HepG2 (cell line): Measurements from ENCODE around the gene APRT. TPM values are rescaled to one million over a fixed set of nuclear protein-coding genes. Genes with fewer than 3 reads are reported as not detected.

Source experiments
- AHR ChIP-seq: IDR thresholded peaks from 2 replicates; pipeline ENCODE4 v1.6.1; 2018; ENCODE audit warnings: missing genetic modification reagents, missing compliant biosample characterization
- ARNT ChIP-seq: fragments of 450-650 bp; IDR thresholded peaks from 2 replicates; pipeline ENCODE4 v1.6.1; 2017
- CSRNP1 ChIP-seq: sonication (generic); formaldehyde crosslinking; IDR thresholded peaks from 2 replicates; pipeline ENCODE4 v1.8.1; 2023; ENCODE audit warnings: mild to moderate bottlenecking, missing genetic modification reagents
- DDIT3 ChIP-seq: sonication (generic); formaldehyde crosslinking; IDR thresholded peaks from 2 replicates; pipeline ENCODE4 v1.4.0; 2020; ENCODE audit warnings: mild to moderate bottlenecking, missing genetic modification reagents
- DNMT1 ChIP-seq: sonication (generic); formaldehyde crosslinking; IDR thresholded peaks from 2 replicates; pipeline ENCODE4 v1.5.1; 2020; ENCODE audit warnings: mild to moderate bottlenecking, missing genetic modification reagents
- ELF4 ChIP-seq: sonication (generic); formaldehyde crosslinking; IDR thresholded peaks from 2 replicates; pipeline ENCODE4 v1.5.0; 2020; ENCODE audit warnings: missing genetic modification reagents, mild to moderate bottlenecking, moderate library complexity, borderline replicate concordance
- FOXA1 ChIP-seq, 2 experiments: fragments of 450-650 bp in 1 of 2; sonication (generic) in 1 of 2; formaldehyde crosslinking in 1 of 2; IDR thresholded peaks; 2 replicates each; pipeline versions ENCODE4 v1.4.0 to v1.6.1; 2016 to 2020; ENCODE audit warnings: missing genetic modification reagents in 1 of 2
- FOXK2 ChIP-seq: fragments of 450-650 bp; IDR thresholded peaks from 2 replicates; pipeline ENCODE4 v1.6.1; 2016
- HMGXB4 ChIP-seq, 2 experiments: sonication (generic) in 1 of 2; formaldehyde crosslinking in 1 of 2; IDR thresholded peaks; 2 replicates each; pipeline versions ENCODE4 v1.4.0 to v1.6.1; 2018 to 2020; ENCODE audit warnings: missing genetic modification reagents in 2 of 2, borderline replicate concordance in 1 of 2, low read depth in 1 of 2, mild to moderate bottlenecking in 1 of 2, missing biosample characterization in 1 of 2
- MTF1 ChIP-seq: sonication (generic); formaldehyde crosslinking; IDR thresholded peaks from 2 replicates; pipeline ENCODE4 v1.5.0; 2020; ENCODE audit warnings: missing genetic modification reagents
- NCOA2 ChIP-seq: sonication (generic); formaldehyde crosslinking; IDR thresholded peaks from 2 replicates; pipeline ENCODE4 v1.8.0; 2022; ENCODE audit warnings: inconsistent platforms
- NFE2 ChIP-seq: sonication (generic); formaldehyde crosslinking; IDR thresholded peaks from 2 replicates; pipeline ENCODE4 v1.4.0; 2020; ENCODE audit warnings: missing genetic modification reagents
- NR1H2 ChIP-seq: sonication (generic); formaldehyde crosslinking; IDR thresholded peaks from 2 replicates; pipeline ENCODE4 v1.8.1; 2022; ENCODE audit warnings: low read depth, missing genetic modification reagents, borderline replicate concordance
- PHB2 ChIP-seq: fragments of 450-650 bp; IDR thresholded peaks from 2 replicates; pipeline ENCODE4 v1.6.1; 2018; ENCODE audit not compliant: partially characterized antibody
- PHF21A ChIP-seq: sonication (generic); formaldehyde crosslinking; IDR thresholded peaks from 2 replicates; pipeline ENCODE4 v1.5.0; 2020; ENCODE audit warnings: mild to moderate bottlenecking, missing genetic modification reagents
- PPARG ChIP-seq: conservative IDR thresholded peaks from 2 replicates; pipeline ENCODE4 v1.6.1; 2016; ENCODE audit warnings: missing biosample characterization, missing genetic modification reagents
- RFX1 ChIP-seq: fragments of 450-650 bp; IDR thresholded peaks from 2 replicates; pipeline ENCODE4 v1.6.1; 2017
- SOX6 ChIP-seq, 2 experiments: fragments of 450-650 bp in 1 of 2; sonication (generic) in 1 of 2; formaldehyde crosslinking in 1 of 2; IDR thresholded peaks; 2 replicates each; pipeline versions ENCODE4 v1.4.0 to v1.6.1; 2017 to 2020; ENCODE audit warnings: antibody characterized with exemption in 1 of 2, mild to moderate bottlenecking in 1 of 2, missing genetic modification reagents in 1 of 2
- SRY ChIP-seq: sonication (generic); formaldehyde crosslinking; IDR thresholded peaks from 2 replicates; pipeline ENCODE4 v1.8.0; 2022; ENCODE audit warnings: mild to moderate bottlenecking, missing genetic modification reagents
- ZNF101 ChIP-seq: sonication (generic); formaldehyde crosslinking; IDR thresholded peaks from 2 replicates; pipeline ENCODE4 v1.4.0; 2020; ENCODE audit warnings: mild to moderate bottlenecking, low read depth, missing genetic modification reagents, borderline replicate concordance
- ZNF251 ChIP-seq: sonication (generic); formaldehyde crosslinking; IDR thresholded peaks from 2 replicates; pipeline ENCODE4 v1.9.0; 2021; ENCODE audit warnings: mild to moderate bottlenecking, missing genetic modification reagents
- ZNF282 ChIP-seq: fragments of 450-650 bp; IDR thresholded peaks from 2 replicates; pipeline ENCODE4 v1.6.1; 2018; ENCODE audit not compliant: partially characterized antibody
- ZNF333 ChIP-seq: sonication (generic); formaldehyde crosslinking; IDR thresholded peaks from 2 replicates; pipeline ENCODE4 v1.4.0; 2020; ENCODE audit warnings: mild to moderate bottlenecking, missing genetic modification reagents, borderline replicate concordance
- ZNF337 ChIP-seq: sonication (generic); formaldehyde crosslinking; IDR thresholded peaks from 2 replicates; pipeline ENCODE4 v1.5.1; 2020; ENCODE audit warnings: missing genetic modification reagents, low read depth, mild to moderate bottlenecking, borderline replicate concordance
- ZNF761 ChIP-seq: sonication (generic); formaldehyde crosslinking; conservative IDR thresholded peaks from 2 replicates; pipeline ENCODE4 v1.4.0; 2020; ENCODE audit warnings: mild to moderate bottlenecking, missing genetic modification reagents
- ZNF790 ChIP-seq: sonication (generic); formaldehyde crosslinking; IDR thresholded peaks from 2 replicates; pipeline ENCODE4 v1.8.0; 2022; ENCODE audit warnings: missing genetic modification reagents, mild to moderate bottlenecking, borderline replicate concordance
- ZSCAN25 ChIP-seq: sonication (generic); formaldehyde crosslinking; IDR thresholded peaks from 2 replicates; pipeline ENCODE4 v1.8.0; 2022; ENCODE audit warnings: mild to moderate bottlenecking, missing genetic modification reagents
- ZSCAN30 ChIP-seq: sonication (generic); formaldehyde crosslinking; IDR thresholded peaks from 2 replicates; pipeline ENCODE4 v1.5.0; 2020; ENCODE audit warnings: mild to moderate bottlenecking, missing genetic modification reagents
- ZSCAN31 ChIP-seq: sonication (generic); formaldehyde crosslinking; IDR thresholded peaks from 2 replicates; pipeline ENCODE4 v1.5.0; 2020; ENCODE audit warnings: low read depth, mild to moderate bottlenecking, missing genetic modification reagents
- polyA plus RNA-seq, 8 experiments: library from polyadenylated mRNA; depleted of rRNA in 3 of 8; stranded (reverse) in 7 of 8; unstranded in 1 of 8; fragments of >200 nt; fragmentation: Illumina TruSeq in 4 of 8; extraction: Trizol in 4 of 8; gene quantifications; 2 replicates each; pipeline versions ENCODE4 v1.2.1 to v1.2.3, GENCODE V29; 2011 to 2016; ENCODE audit warnings: low read depth in 4 of 8, missing spikeins in 1 of 8, mixed read lengths in 1 of 8; ENCODE audit not compliant: insufficient read depth in 1 of 8
- total RNA-seq, 5 experiments: library from RNA; depleted of rRNA; stranded (reverse); fragments of >200 nt; fragmentation: Illumina TruSeq; extraction: Trizol; gene quantifications; 2 replicates each; pipeline ENCODE4 v1.2.3, GENCODE V29; 2016; ENCODE audit warnings: low read depth in 1 of 5

Gene APRT
- total and polyA plus RNA-seq, 2 of the 13 experiments (the other 11 are each of a cell fraction or from before 2014, with no cell fraction given) = 155 to 242 TPM

GRCh38 chr16:88787579-88788314, 24.0 kb downstream of the APRT start (continued):
- TF ChIP-seq NFE2 (CRISPR knock-in tag) (no peak), PPARG (CRISPR knock-in tag) (peak; percentile 20; the same call in 1 of the 2 replicates), AHR (CRISPR knock-in tag) (no peak), ZSCAN31 (CRISPR knock-in tag) (no peak), SOX6 (IDR thresholded peaks at IDR 0.05) (no peak), SOX6 (CRISPR knock-in tag; IDR thresholded peaks at IDR 0.05) (no peak; the same call in 1 of the 2 replicates), PHB2 (no peak), MTF1 (no peak), FOXK2 (no peak), PHF21A (CRISPR knock-in tag) (peak; percentile 85), SRY (CRISPR knock-in tag) (no peak), HMGXB4 (CRISPR knock-in tag; IDR thresholded peaks at IDR 0.05; ENCODE audit: borderline replicate concordance in 1 of 2, low read depth in 1 of 2) (no peak), FOXA1 (IDR thresholded peaks at IDR 0.05) (no peak), FOXA1 (CRISPR knock-in tag; IDR thresholded peaks at IDR 0.05) (no peak), ZNF337 (no peak), ELF4 (no peak), ARNT (no peak), RFX1 (no peak), ZSCAN30 (CRISPR knock-in tag) (no peak), NR1H2 (CRISPR knock-in tag) (no peak), NCOA2 (CRISPR knock-in tag) (no peak), ZNF251 (no peak), ZNF761 (no peak), DDIT3 (no peak), ZNF282 (no peak), ZSCAN25 (CRISPR knock-in tag) (0 out of 2 replicates have a peak, but pooled peaks have one; percentile 66), CSRNP1 (CRISPR knock-in tag) (peak; percentile 57; the same call in 1 of the 2 replicates), DNMT1 (CRISPR knock-in tag) (no peak), ZNF101 (CRISPR knock-in tag) (no peak), ZNF790 (CRISPR knock-in tag) (no peak), ZNF333 (CRISPR knock-in tag) (no peak)
